Muscle of leg (tissue), 11 donors: ENCODE measurements around the gene PTPRT. TPM values are rescaled to one million over a fixed set of nuclear protein-coding genes. Genes with fewer than 3 reads are reported as not detected.

Experiments
- DNase-seq: peaks from one replicate; pipeline ENCODE4 v3.0.0; 2013
- H3K27ac ChIP-seq: one replicate; pipeline ENCODE4 v1.5.1; 2013; ENCODE audit warnings: mild to moderate bottlenecking, low read length, control low read depth
- H3K27me3 ChIP-seq: one replicate; pipeline ENCODE4 v1.6.1; 2013; ENCODE audit warnings: low read length; ENCODE audit not compliant: control insufficient read depth, insufficient read depth
- H3K36me3 ChIP-seq: one replicate; pipeline ENCODE4 v1.6.1; 2013; ENCODE audit warnings: low read length; ENCODE audit not compliant: control insufficient read depth, insufficient read depth
- H3K4me1 ChIP-seq: one replicate; pipeline ENCODE4 v1.6.1; 2013; ENCODE audit warnings: low read length; ENCODE audit not compliant: control insufficient read depth, insufficient read depth
- H3K4me3 ChIP-seq: one replicate; pipeline ENCODE4 v1.5.1; 2013; ENCODE audit warnings: low read length, control low read depth
- H3K9me3 ChIP-seq: replicated peaks from 2 replicates; pipeline ENCODE4 v1.6.1; 2013; ENCODE audit warnings: low read depth, low read length; ENCODE audit not compliant: control insufficient read depth
- whole genome bisulfite sequencing: methylation state at CpG from one replicate; pipeline ENCODE4 v1.1.5; 2013; ENCODE audit warnings: missing lambda C conversion rate; ENCODE audit not compliant: insufficient coverage; 5-methylcytosine and 5-hydroxymethylcytosine counted together
- polyA plus RNA-seq, 8 donors: library from polyadenylated mRNA; unstranded; fragments of 120-200 nt; gene quantifications; one replicate each; pipeline versions ENCODE4 v1.2.1 to v1.2.3, GENCODE V29; 2013; ENCODE audit warnings: inconsistent platforms in 1 of 8, low replicate concordance in 1 of 8; ENCODE audit not compliant: insufficient read length in 8 of 8, insufficient read depth in 1 of 8
- total RNA-seq: library from RNA; stranded (reverse); fragments of 120-200 nt; gene quantifications from one replicate; pipeline ENCODE4 v1.2.4, GENCODE V29; 2013

PTPRT gene
- total and polyA plus RNA-seq, 9 donors: 0.10 to 0.94 (median 0.51) TPM

GRCh38 chr20:42807876-42808275 is 381.8 kb downstream of the PTPRT start:
- no peak for DNase-seq
- 81% methylated on average over 6 of the region's 6 CpGs for WGBS
- H3K36me3 ChIP-seq: no peaks in the 10 kb centered on the region
- H3K9me3 ChIP-seq: no peaks in the 10 kb centered on the region
- H3K4me3 ChIP-seq: no peak overlapping the region
- H3K4me1 ChIP-seq: no peaks in the 10 kb centered on the region
- H3K27ac ChIP-seq: no peak overlapping the region
- no peaks in the 10 kb centered on the region for H3K27me3 ChIP-seq

DNA sequence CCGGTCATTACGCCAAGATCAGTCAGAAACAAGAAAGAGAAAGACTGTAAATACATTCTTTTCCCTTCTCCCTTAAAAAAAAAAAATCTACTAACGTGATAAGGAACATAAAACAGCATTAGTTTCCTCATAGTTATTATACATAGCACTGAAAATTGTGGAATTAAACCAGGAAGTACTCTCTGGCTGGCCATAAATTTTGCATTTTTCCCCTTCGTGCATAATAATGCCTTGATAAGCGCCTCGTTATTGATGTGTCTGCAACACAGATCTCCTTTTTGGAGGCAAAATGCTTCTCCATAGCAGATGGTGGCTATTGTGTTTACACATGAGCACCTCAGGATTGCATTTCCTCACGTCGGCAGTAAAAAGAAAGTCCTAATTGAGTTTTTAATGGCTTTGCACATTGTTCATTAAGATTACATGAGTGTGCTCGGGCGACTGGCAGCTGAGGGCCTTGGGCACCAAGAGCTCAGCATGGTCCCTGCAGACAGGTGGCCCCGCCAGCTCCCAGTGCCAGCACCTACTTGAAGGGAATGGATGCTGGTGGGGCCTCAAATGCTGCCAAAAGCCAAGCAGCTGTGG is 394.5 kb downstream of the PTPRT start:
- Histone ChIP-seq H3K27ac (no peak overlapping the region), H3K27me3 (peaks cover 4% of the 10 kb centered on the region), H3K4me3 (no peak overlapping the region), H3K36me3 (no peaks in the 10 kb centered on the region), H3K4me1 (no peaks in the 10 kb centered on the region), H3K9me3 (no peaks in the 10 kb centered on the region)
- no peak for DNase-seq
- WGBS: 58% methylated on average over 8 of the region's 11 CpGs

DNA sequence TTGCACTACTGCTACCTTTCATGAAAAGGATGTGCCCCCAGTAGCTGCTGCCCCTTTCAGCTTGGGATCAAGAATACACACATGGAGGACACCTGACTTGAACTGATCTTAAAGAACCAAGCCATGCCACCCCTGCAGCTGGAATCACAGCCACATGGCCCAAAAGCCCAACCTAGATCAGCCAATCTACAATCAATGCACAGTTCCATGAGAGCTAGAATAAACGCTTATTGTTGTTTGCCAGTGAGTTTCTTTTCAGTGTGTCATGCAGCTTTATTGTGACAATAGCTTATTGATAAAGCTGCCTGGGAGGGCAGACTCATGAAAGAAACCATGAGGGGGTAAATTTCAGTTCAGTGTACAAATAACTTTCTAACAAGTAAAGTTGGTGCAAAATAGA is 397.7 kb downstream of the PTPRT start:
- Histone ChIP-seq H3K27ac (no peak overlapping the region), H3K4me1 (no peaks in the 10 kb centered on the region), H3K9me3 (no peaks in the 10 kb centered on the region), H3K36me3 (no peaks in the 10 kb centered on the region), H3K27me3 (peaks cover 4% of the 10 kb centered on the region), H3K4me3 (no peak overlapping the region)
- no peak for DNase-seq
- no CpG with 5 or more reads among the region's 1 CpG for WGBS

GRCh38 chr20:42790111-42790510 is 399.6 kb downstream of the PTPRT start:
- no CpG with 5 or more reads among the region's 2 CpGs for whole genome bisulfite sequencing
- H3K4me3 ChIP-seq: no peak overlapping the region
- H3K36me3 ChIP-seq: no peaks in the 10 kb centered on the region
- no peaks in the 10 kb centered on the region for H3K9me3 ChIP-seq
- DNase-seq: no peak
- H3K27me3 ChIP-seq: peaks cover 4% of the 10 kb centered on the region
- no peaks in the 10 kb centered on the region for H3K4me1 ChIP-seq
- no peak overlapping the region for H3K27ac ChIP-seq

DNA sequence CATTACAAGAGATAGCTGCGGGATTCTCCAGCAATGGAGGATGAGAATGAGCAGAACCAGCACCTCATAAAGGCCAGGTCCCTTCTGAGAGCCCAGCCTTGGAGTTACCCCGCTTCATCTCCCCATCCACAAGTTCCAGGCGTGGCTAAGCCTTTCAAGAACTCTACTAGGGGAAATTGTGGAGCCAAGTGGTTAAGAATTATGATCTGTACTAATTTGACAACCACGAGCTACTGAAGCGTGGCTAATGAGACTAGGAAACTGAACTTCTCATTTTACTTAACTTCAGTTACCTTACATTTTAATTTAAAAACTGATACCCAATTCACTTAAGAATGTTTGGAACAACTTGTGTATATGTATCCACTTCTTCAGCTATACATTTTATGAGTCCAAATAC is 401.0 kb downstream of the PTPRT start:
- no CpG with 5 or more reads among the region's 5 CpGs for WGBS

DNA sequence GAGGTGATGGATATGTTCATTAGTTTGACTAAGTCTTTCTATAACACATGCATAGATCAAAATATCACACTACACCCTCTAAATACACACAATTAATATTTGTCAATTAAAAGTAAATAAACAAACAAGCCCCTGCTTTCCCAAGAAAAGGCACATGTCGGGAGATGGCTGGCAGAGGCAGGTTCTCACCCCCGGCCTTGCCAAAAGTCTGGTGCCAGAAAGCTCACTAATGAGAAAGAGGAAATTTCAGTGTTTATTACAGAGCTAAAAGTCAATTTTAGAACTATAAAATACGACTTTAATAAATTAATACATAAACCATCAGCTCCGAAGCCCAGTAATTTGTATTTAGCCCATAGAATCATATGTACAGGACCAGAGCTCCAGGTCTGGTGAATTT is 404.7 kb downstream of the PTPRT start:
- WGBS: no CpG with 5 or more reads among the region's 4 CpGs
- H3K27ac ChIP-seq: no peak overlapping the region
- H3K4me3 ChIP-seq: no peak overlapping the region
- no peaks in the 10 kb centered on the region for H3K9me3 ChIP-seq
- DNase-seq: no peak
- H3K4me1 ChIP-seq: no peaks in the 10 kb centered on the region
- H3K36me3 ChIP-seq: no peaks in the 10 kb centered on the region
- H3K27me3 ChIP-seq: no peaks in the 10 kb centered on the region

More for the DNA sequence above, 401.0 kb downstream of the PTPRT start:
- no peaks in the 10 kb centered on the region for H3K36me3 ChIP-seq
- no peaks in the 10 kb centered on the region for H3K4me1 ChIP-seq
- H3K9me3 ChIP-seq: no peaks in the 10 kb centered on the region
- H3K4me3 ChIP-seq: no peak overlapping the region
- H3K27ac ChIP-seq: no peak overlapping the region
- peaks cover 2% of the 10 kb centered on the region for H3K27me3 ChIP-seq
- no peak for DNase-seq

DNA sequence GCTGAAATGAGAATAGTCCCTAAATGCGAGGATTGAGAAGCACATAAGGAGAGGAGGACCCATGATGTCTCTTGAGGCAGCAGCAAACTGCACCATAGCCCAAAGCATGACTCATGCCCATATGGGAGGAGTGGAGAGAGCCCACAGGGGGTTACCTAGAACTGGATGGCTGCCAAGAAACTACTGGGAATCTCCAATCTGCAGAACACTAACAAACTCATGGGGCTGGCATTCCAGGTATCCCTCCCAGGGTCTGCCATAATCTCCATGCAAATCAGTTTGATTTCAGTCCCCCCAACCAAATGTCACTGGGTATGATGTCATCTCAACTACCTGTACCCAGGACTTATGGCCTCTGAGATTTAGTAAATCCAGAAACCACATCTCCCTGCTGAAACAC is 410.5 kb downstream of the PTPRT start:
- Histone ChIP-seq H3K27me3 (no peaks in the 10 kb centered on the region), H3K4me3 (no peak overlapping the region), H3K4me1 (no peaks in the 10 kb centered on the region), H3K36me3 (no peaks in the 10 kb centered on the region), H3K9me3 (no peaks in the 10 kb centered on the region), H3K27ac (no peak overlapping the region)
- DNase-seq: no peak
- whole genome bisulfite sequencing: 100% methylated on average over 1 of the region's 1 CpG

DNA sequence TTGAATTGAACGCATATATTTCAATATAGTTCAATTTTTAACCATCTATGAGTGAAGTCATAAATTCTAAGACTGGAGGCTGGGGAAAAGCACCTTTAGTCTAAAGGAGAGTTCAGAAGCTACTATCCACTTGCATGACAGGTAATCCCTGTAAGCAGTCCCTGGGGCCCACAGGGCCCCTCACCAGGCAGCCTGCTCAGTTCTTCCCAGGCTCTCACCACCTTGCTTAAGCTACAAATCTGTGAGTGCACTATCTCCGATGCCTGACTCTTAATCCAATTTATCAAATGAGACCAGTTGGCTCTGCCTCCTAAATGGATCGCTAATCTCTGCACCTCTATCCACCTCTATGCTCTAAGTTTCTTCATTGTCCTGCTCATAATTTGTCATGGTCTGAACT is 413.8 kb downstream of the PTPRT start:
- DNase-seq: no peak
- no peaks in the 10 kb centered on the region for H3K27me3 ChIP-seq
- 84% methylated on average over 2 of the region's 3 CpGs for WGBS
- H3K36me3 ChIP-seq: no peaks in the 10 kb centered on the region
- H3K4me1 ChIP-seq: no peaks in the 10 kb centered on the region
- H3K9me3 ChIP-seq: no peaks in the 10 kb centered on the region
- H3K27ac ChIP-seq: no peak overlapping the region
- H3K4me3 ChIP-seq: no peak overlapping the region

DNA sequence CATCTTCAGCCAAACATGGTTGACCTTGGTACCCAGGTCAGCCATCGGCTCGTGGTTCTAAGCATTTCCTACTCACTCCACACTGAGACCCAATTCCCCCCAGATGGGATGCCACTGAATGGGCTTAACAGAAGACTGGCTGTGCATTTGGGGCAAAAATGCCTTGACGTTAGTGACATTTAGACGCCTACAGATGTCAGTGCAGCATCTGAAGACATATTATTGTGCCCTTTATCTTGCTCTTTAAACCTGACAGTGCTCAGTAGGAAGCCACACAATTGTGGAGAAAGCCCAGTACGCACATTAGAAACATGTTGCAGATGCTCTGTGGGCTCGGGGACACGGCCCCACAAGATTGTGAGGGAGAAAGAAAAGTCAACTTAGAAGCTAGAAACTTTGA is 414.7 kb downstream of the PTPRT start:
- H3K27me3 ChIP-seq: no peaks in the 10 kb centered on the region
- no peaks in the 10 kb centered on the region for H3K36me3 ChIP-seq
- H3K9me3 ChIP-seq: no peaks in the 10 kb centered on the region
- no peak overlapping the region for H3K4me3 ChIP-seq
- 80% methylated on average over 5 of the region's 7 CpGs for WGBS
- H3K4me1 ChIP-seq: no peaks in the 10 kb centered on the region
- no peak for DNase-seq
- H3K27ac ChIP-seq: no peak overlapping the region

DNA sequence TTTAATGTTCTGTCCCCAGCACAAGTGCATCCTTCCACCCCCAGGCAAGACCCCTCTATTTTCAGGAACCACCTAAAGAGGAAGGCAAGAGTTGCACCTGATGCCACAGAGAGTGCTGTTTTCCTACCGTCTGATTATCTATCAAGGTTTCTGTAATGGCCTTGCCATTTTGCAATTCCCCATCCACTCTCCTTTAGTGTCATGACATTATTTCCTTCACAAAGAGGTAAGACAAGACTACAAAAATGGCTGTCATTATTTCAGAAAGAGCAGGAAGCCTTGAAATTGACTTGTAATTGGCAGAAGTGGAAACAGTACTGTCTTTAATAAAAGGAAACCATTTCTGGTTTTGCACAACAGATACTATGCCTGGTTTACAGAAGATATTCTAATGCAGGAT is 426.7 kb downstream of the PTPRT start:
- no peak for DNase-seq
- no peaks in the 10 kb centered on the region for H3K36me3 ChIP-seq
- no peaks in the 10 kb centered on the region for H3K27me3 ChIP-seq
- no peak overlapping the region for H3K27ac ChIP-seq
- WGBS: 60% methylated on average over 1 of the region's 1 CpG
- H3K4me1 ChIP-seq: no peaks in the 10 kb centered on the region
- no peaks in the 10 kb centered on the region for H3K9me3 ChIP-seq
- no peak overlapping the region for H3K4me3 ChIP-seq

DNA sequence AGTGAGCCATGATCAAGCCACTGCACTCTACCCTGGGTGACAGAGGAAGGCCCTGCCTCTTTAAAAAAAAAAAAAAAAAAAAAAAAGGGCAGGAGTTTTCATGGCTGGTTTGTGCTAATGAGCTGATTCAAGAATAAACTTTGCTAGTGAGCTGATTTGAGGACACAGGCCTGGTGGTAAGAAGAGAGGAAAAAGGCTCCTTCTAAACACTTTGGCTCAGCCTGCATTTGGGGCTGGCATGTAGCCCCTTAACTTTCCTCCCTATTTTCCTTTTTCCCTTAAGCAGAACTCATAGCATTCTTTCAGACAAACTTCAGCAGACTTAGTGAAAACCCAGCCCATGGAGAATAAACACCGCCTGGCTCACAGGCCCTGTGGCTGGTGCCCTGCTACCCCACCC is 432.7 kb downstream of the PTPRT start:
- Histone ChIP-seq H3K27me3 (no peaks in the 10 kb centered on the region), H3K4me3 (no peak overlapping the region), H3K9me3 (no peaks in the 10 kb centered on the region), H3K4me1 (no peaks in the 10 kb centered on the region), H3K27ac (no peak overlapping the region), H3K36me3 (no peaks in the 10 kb centered on the region)
- DNase-seq: no peak
- no CpG with 5 or more reads among the region's 1 CpG for WGBS
